ENCODE results near the gene APOA5.

APOA5 gene

GRCh38 chr11:116796548-116796947 lies 4.9 kb upstream of the APOA5 start:
- no peak for DNase-seq

GRCh38 chr11:116794851-116795250 lies 3.2 kb upstream of the APOA5 start:
- no peak for DNase-seq

GRCh38 chr11:116793772-116794097 lies 2.1 kb upstream of the APOA5 start:
- no peak for DNase-seq

GRCh38 chr11:116792869-116793771 lies 1.4 kb upstream of the APOA5 start:
- DNase-seq: no peak

GRCh38 chr11:116792144-116792868 lies 627 bp upstream of the APOA5 start:
- no peak for DNase-seq

GRCh38 chr11:116791002-116791812 lies 472 bp downstream of the APOA5 start:
- peak; percentile 61 for DNase-seq

- DNase-seq: no peak
Observed at GRCh38 chr11:116790167-116791001, 1.3 kb downstream of the APOA5 start.

GRCh38 chr11:116788975-116789374 lies 2.7 kb downstream of the APOA5 start:
- no peak for DNase-seq

- DNase-seq: no peak
Observed at GRCh38 chr11:116788534-116788933, 3.1 kb downstream of the APOA5 start.

GRCh38 chr11:116787786-116788486 lies 3.7 kb downstream of the APOA5 start, which contains the start of gene ZPR1:
TSS of gene ZPR1 (minus strand) at chr11:116788023. CDS start at chr11:116787990, 33 bp downstream.
- peak; percentile 70 for DNase-seq

GRCh38 chr11:116787436-116787785 lies 4.3 kb downstream of the APOA5 start:
- no peak for DNase-seq

GRCh38 chr11:116786966-116787365 lies 4.7 kb downstream of the APOA5 start:
- no peak for DNase-seq

- DNase-seq: no peak
Observed at GRCh38 chr11:116786326-116786725, 5.4 kb downstream of the APOA5 start.

GRCh38 chr11:116782728-116783127 lies 9.0 kb downstream of the APOA5 start:
- DNase-seq: no peak

- DNase-seq: no peak
Observed at GRCh38 chr11:116778556-116778955, 13.1 kb downstream of the APOA5 start.

GRCh38 chr11:116777056-116777455 lies 14.6 kb downstream of the APOA5 start:
- DNase-seq: no peak

GRCh38 chr11:116776522-116776984 lies 15.1 kb downstream of the APOA5 start:
- DNase-seq: no peak

GRCh38 chr11:116775975-116776374 lies 15.7 kb downstream of the APOA5 start:
- DNase-seq: no peak

- no peak for DNase-seq
Observed at GRCh38 chr11:116774661-116775060, 17.0 kb downstream of the APOA5 start.

GRCh38 chr11:116773203-116774097 lies 18.2 kb downstream of the APOA5 start:
- no peak for DNase-seq
